ENCODE measurements around the gene SMARCAL1. TPM values are rescaled to one million over a fixed set of nuclear protein-coding genes. Genes with fewer than 3 reads are reported as not detected.

Gene SMARCAL1
- total and polyA plus RNA-seq, 2 experiments from 2014 or later: 19.2 to 28.7 TPM

DNA sequence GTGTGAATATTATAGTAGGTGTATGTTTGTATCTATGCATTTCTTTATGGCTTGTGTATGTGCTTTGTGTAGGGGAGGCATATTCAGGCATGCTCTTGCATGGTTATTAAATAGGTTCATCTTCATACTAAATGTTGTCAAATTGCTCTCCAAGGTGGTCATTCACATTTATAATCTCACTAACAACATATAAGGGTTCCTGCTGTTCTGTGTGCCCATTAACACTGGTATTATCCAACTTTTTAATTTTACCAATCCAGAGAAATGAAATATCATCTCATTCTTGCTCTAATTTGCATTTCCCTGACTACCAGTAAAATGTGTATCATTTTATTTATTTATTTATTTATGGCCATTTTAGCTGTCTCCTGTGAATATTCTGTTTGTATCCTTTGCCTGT lies 57.4 kb downstream of the SMARCAL1 start:
- Histone ChIP-seq H3K27me3 (no peaks in the 10 kb centered on the region), H3K4me3 (no peak overlapping the region), H3K9me3 (ENCODE audit: low read depth) (no peaks in the 10 kb centered on the region), H3K27ac (no peak overlapping the region), H3K36me3 (peaks cover 7% of the 10 kb centered on the region), H3K4me1 (ENCODE audit: low read depth) (peaks cover 6% of the 10 kb centered on the region)
- TF ChIP-seq, protein P1, sequence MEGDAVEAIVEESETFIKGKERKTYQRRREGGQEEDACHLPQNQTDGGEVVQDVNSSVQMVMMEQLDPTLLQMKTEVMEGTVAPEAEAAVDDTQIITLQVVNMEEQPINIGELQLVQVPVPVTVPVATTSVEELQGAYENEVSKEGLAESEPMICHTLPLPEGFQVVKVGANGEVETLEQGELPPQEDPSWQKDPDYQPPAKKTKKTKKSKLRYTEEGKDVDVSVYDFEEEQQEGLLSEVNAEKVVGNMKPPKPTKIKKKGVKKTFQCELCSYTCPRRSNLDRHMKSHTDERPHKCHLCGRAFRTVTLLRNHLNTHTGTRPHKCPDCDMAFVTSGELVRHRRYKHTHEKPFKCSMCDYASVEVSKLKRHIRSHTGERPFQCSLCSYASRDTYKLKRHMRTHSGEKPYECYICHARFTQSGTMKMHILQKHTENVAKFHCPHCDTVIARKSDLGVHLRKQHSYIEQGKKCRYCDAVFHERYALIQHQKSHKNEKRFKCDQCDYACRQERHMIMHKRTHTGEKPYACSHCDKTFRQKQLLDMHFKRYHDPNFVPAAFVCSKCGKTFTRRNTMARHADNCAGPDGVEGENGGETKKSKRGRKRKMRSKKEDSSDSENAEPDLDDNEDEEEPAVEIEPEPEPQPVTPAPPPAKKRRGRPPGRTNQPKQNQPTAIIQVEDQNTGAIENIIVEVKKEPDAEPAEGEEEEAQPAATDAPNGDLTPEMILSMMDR (IDR thresholded peaks at IDR 0.05; ENCODE audit: low read depth, low read length): no peak
- no peak for DNase-seq (ENCODE audit: low read depth in 1 of 2, low spot score in 1 of 2)

DNA sequence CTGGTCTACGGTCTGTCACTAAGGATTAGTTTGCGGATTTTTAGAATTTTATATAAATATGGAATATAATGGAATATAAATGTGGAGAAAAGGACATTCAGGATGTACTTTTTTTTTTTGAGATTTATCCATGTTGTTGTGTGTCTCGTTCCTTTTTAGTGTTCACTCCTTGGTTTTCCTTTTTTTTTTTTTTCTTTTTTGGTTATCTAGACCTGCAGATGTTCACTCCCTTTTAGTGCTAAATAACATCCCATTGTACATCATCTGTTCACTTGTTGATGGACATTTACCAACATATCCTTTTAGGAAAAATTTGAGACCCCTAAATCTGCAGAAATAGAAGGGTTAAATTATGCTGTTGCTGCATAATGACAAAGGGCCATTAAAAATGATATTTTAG lies 60.9 kb downstream of the SMARCAL1 start:
- Histone ChIP-seq H3K9me3 (ENCODE audit: low read depth) (no peaks in the 10 kb centered on the region), H3K4me3 (no peak overlapping the region), H3K27ac (no peak overlapping the region), H3K36me3 (peaks cover 5% of the 10 kb centered on the region), H3K27me3 (no peaks in the 10 kb centered on the region), H3K4me1 (ENCODE audit: low read depth) (no peaks in the 10 kb centered on the region)
- no peak for DNase-seq (ENCODE audit: low read depth in 1 of 2, low spot score in 1 of 2)
- TF ChIP-seq, protein P1 (IDR thresholded peaks at IDR 0.05; ENCODE audit: low read depth, low read length): no peak

DNA sequence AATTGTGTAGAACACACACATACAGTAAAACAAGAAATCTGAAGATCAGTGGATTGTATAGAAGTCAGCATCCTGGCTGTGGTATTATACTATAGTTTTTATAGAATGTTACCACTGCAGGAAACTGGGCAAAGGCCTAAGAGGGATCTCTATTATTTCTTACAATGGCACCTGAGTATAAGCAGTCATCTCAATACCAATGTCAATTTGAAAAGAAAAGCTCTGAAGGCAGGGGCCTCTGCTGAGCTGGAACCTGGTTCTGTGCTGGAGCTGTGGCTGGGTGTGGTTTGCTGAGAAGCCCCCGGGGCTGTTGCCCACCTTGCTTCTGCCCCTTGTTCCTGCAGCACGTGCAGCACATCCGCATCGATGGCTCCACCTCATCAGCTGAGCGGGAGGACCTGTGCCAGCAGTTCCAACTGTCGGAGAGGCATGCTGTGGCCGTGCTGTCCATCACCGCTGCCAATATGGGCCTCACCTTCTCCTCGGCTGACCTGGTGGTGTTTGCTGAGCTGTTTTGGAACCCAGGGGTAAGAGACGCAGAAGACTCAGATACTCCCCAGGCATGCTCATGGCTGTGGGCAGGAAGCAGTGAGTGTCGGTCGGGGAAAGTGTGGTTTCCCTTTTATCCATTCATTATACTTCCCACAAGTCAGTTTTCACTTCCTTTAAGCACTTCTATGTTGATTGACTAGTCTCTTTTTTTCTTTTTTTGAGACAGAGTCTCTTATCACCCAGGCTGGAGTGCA lies 62.8 kb downstream of the SMARCAL1 start:
- Histone ChIP-seq H3K4me1 (ENCODE audit: low read depth) (no peaks in the 10 kb centered on the region), H3K4me3 (no peak overlapping the region), H3K36me3 (no peaks in the 10 kb centered on the region), H3K27me3 (no peaks in the 10 kb centered on the region), H3K27ac (no peak overlapping the region), H3K9me3 (ENCODE audit: low read depth) (no peaks in the 10 kb centered on the region)
- DNase-seq (ENCODE audit: low read depth in 1 of 2, low spot score in 1 of 2): no peak
- TF ChIP-seq, protein P1 (IDR thresholded peaks at IDR 0.05; ENCODE audit: low read depth, low read length): no peak

- TF ChIP-seq, protein P1 (IDR thresholded peaks at IDR 0.05; ENCODE audit: low read depth, low read length): no peak
- Histone ChIP-seq H3K4me1 (ENCODE audit: low read depth) (no peaks in the 10 kb centered on the region), H3K27ac (no peak overlapping the region), H3K36me3 (no peaks in the 10 kb centered on the region), H3K27me3 (no peaks in the 10 kb centered on the region), H3K4me3 (no peak overlapping the region), H3K9me3 (ENCODE audit: low read depth) (no peaks in the 10 kb centered on the region)
- no peak for DNase-seq (ENCODE audit: low read depth in 1 of 2, low spot score in 1 of 2)
Observed at GRCh38 chr2:216475767-216476166, 63.5 kb downstream of the SMARCAL1 start.

DNA sequence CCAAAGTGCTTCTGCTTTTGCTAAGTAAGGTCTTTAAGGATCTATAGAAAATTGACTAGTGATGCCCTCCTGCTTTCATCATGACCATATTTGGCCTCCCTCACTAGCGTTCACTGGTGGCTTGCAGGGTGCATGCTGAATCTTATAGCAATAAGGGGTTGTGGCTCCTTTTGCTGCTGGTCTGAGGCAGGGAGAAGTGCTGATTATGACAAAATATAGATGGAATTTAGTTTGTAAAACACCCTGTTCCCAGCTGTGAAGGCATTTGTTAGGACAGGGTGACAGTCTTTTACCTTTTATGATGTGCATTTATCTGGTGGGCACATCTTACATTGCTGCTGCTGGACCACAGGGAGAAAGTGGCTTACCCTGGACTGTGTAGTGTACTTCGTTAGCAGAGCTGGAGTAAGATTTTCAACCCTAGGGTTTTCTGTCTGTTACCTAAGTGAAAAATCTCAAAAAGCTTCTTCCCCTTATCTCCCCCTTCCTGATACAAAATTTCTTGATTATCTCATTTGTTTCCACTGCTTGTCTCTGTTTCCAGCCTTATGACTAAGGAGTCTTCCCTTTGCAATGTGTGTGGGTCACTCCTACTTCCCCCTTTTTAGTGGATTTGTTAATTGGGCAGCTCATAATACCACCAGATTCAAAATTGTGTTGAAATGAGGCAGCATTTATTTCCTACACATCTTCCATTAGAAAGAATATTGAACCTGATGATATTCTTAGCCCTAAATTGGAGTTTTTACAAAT lies 65.2 kb downstream of the SMARCAL1 start:
- no peaks in the 10 kb centered on the region for H3K4me1 ChIP-seq (ENCODE audit: low read depth)
- H3K27me3 ChIP-seq: no peaks in the 10 kb centered on the region
- no peak overlapping the region for H3K27ac ChIP-seq
- H3K9me3 ChIP-seq (ENCODE audit: low read depth): no peaks in the 10 kb centered on the region
- TF ChIP-seq, protein P1 (IDR thresholded peaks at IDR 0.05; ENCODE audit: low read depth, low read length): no peak
- DNase-seq (ENCODE audit: low read depth in 1 of 2, low spot score in 1 of 2): no peak
- H3K4me3 ChIP-seq: no peak overlapping the region
- H3K36me3 ChIP-seq: peaks cover 2% of the 10 kb centered on the region
